Measurements from ENCODE around the gene PAOX.

Gene PAOX

DNA sequence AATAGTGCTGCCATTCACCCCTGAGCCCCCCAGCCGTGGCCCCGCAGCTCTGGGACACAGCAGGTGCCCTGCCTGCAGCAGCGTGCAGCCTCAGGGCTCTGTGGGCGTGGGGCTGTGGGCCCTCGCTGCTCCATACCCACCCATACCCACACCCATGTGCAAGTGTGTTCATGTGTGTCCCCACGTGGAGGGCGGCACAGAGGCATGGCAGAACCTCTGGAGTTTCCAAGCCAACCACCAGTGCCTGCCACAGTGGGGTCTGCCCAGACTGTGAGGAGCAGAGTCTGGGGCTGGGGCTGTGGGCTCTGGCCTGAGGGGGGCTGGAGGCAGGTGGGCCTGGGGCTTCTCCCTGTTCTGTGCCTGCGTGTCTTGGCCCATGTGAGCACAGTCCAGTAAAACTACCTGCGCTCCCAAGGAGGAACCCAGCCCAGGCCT, 29.5 kb upstream of the PAOX start:
- TF ChIP-seq, protein P1, sequence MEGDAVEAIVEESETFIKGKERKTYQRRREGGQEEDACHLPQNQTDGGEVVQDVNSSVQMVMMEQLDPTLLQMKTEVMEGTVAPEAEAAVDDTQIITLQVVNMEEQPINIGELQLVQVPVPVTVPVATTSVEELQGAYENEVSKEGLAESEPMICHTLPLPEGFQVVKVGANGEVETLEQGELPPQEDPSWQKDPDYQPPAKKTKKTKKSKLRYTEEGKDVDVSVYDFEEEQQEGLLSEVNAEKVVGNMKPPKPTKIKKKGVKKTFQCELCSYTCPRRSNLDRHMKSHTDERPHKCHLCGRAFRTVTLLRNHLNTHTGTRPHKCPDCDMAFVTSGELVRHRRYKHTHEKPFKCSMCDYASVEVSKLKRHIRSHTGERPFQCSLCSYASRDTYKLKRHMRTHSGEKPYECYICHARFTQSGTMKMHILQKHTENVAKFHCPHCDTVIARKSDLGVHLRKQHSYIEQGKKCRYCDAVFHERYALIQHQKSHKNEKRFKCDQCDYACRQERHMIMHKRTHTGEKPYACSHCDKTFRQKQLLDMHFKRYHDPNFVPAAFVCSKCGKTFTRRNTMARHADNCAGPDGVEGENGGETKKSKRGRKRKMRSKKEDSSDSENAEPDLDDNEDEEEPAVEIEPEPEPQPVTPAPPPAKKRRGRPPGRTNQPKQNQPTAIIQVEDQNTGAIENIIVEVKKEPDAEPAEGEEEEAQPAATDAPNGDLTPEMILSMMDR (IDR thresholded peaks at IDR 0.05; ENCODE audit: low read depth, low read length, missing control alignments): no peak
- DNase-seq (ENCODE audit: low read depth): no peak
- H3K4me3 ChIP-seq (ENCODE audit: low read depth, low read length): no peak overlapping the region
- in situ Hi-C loops (cut with HindIII; ENCODE audit: low sequenced_read_pairs): no loop called here

DNA sequence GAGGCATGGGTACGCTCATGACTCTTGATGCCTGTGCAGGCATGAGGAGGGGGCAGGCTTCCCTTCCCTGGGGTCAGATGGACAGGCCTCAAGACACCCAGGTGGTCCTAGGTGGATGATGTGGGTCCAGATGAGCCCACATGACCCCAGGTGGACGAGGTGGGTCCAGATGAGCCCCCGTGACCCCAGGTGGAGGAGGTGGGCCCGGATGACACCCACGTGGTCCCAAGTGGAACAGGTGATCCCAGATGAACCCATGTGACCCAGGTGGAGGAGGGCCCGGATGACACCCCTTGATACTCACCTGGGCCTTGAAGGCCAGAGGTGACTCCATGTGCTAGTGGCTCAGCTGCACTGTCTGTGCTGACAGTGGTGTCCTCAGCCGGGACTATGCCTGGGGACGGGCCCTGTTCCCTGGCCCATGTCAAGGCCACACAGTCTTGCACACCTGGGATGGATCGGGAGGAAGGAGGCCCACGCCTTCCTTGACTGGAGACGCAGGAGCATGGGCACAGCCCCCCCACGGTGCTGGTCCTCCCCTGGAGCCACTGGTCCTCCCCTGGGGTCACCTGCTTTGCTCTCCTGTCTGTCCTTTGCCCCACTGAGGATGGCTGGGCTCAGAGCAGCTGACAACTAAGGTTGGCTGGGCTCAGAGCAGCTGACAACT, 28.6 kb upstream of the PAOX start:
- TF ChIP-seq, protein P1 (IDR thresholded peaks at IDR 0.05; ENCODE audit: low read depth, low read length, missing control alignments): no peak
- DNase-seq (ENCODE audit: low read depth): no peak
- H3K4me3 ChIP-seq (ENCODE audit: low read depth, low read length): no peak overlapping the region
- in situ Hi-C loops (cut with HindIII; ENCODE audit: low sequenced_read_pairs): no loop called here

DNA sequence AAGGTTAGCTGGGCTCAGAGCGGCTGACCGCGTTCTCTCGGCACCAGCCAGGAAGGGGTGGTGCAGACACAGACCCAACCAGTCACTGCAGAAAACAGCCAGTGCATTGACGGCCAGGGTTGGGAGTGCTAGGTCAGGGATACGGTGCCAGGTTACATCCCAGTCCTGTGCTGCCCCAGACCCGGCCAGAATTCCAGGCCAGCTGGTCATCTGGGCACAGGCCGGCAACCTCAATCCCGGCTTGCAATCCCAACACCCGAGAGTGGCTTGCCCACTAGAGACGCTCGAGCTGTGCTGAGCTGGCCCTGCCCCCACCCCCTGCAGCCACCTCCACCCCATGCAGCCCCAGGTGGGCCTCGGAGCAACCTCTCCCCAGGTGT, 28.1 kb upstream of the PAOX start:
- in situ Hi-C loops (cut with HindIII; ENCODE audit: low sequenced_read_pairs): no loop called here
- H3K4me3 ChIP-seq (ENCODE audit: low read depth, low read length): no peak overlapping the region
- no peak for DNase-seq (ENCODE audit: low read depth)
- TF ChIP-seq, protein P1 (IDR thresholded peaks at IDR 0.05; ENCODE audit: low read depth, low read length, missing control alignments): no peak

DNA sequence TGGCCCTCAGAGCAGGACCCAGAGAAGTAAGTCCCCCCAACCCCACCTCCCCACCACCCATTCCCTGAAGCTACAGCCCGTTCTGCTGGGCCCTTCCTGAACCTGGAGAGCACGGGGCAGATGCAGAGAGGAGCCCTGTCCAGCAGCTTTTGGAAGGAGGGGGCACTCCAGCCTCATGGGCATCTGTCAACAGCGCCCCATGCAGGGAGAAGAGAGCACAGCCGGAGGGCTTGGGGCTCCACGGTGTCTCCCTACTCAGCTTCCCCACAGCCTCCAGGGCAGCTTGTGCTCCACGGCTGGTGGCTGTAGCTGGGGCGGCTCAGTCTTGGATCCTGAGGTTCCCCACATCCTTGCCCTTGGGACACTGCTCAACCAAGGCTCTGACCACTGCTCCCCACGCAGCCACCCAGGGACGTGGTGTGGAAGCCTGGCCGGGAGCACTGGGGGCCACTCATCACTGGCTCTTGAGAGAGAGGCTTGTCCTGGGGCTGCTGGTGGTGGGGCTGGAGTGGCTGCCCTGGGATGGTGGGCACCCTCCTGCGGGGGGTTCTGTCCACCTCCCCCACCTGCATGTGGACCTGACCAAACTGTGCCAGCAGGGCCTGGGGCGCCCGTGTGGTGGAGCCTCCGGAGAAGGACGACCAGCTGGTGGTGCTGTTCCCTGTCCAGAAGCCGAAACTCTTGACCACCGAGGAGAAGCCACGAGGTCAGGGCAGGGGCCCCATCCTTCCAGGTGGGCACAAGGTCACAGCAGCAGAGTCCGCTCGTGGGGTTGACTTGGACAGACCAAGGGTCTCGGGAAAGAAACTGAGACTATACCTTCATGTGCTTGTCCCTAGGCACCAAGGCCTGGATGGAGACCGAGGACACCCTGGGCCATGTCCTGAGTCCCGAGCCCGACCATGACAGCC, 27.4 kb upstream of the PAOX start:
- TF ChIP-seq, protein P1 (IDR thresholded peaks at IDR 0.05; ENCODE audit: low read depth, low read length, missing control alignments): no peak
- in situ Hi-C loops (cut with HindIII; ENCODE audit: low sequenced_read_pairs): no loop called here
- H3K4me3 ChIP-seq (ENCODE audit: low read depth, low read length): no peak overlapping the region
- DNase-seq (ENCODE audit: low read depth): no peak

DNA sequence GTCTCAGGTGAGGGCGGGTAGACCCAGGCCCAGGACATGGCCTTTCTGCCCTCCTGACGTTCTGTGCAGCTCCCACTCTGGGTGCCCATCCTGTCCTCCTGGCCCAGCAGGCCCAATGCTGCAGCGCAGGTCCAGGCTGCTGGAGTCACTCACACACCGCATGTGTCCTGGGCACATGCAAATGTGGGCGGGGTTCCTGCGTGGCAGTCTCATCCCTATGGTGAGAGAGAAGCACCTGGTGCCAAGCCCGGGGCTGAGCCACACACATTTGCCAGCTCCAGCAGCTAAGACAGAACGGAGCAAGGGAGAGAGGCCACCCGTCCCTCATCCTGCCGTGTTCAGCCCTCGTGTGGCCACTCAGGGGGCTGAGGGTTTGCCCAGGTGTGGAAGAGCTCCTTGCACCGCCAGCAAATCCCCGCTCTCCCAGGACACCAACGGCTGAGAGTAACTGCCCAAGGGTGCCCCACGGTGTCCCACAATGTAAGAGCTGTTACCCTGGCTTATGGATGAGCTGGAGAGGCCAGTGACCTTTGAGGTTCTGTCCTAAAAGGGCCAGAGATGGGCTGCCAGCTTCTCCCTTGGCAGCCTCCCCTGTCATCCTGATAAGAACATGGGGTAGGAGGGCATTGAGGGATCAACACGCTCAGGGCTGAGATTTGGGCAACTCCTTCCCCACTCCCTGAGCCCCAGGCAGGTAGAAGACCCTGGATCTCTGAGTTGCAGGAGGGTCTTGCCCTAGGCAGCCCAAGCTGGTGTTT, 25.7 kb upstream of the PAOX start:
- TF ChIP-seq, protein P1 (IDR thresholded peaks at IDR 0.05; ENCODE audit: low read depth, low read length, missing control alignments): no peak
- no peak for DNase-seq (ENCODE audit: low read depth)
- in situ Hi-C loops (cut with HindIII; ENCODE audit: low sequenced_read_pairs): no loop called here
- no peak overlapping the region for H3K4me3 ChIP-seq (ENCODE audit: low read depth, low read length)

DNA sequence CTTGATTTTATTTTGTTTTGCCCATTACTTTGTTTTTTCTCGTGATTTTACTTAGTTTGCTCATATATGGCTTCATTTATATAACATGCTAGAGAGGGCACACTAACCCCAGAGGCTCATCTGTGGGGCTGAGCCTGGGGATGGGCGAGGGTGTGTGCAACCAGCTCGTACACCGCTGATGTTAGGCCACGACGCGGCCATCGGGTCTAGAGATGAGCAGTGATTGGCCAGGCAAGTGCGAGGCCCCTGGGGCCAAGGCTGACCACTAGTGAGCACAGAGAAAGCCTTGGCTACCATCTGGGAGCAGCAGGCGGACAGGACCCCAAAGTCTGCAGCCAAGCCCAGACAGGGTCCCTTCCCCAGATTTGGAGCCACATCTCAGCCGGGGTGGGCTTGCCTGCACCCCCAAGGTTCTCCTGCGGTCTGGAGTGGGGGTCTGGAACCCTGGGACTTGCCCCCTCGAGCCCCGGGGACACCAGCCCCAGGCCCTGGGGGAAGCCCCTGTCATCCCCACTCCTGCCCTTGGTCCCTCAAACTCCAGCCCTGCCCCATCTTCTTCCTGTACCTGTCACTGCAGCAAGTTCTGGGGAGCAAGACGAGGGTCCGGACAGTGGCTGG, 25.0 kb upstream of the PAOX start:
- no peak overlapping the region for H3K4me3 ChIP-seq (ENCODE audit: low read depth, low read length)
- TF ChIP-seq, protein P1 (IDR thresholded peaks at IDR 0.05; ENCODE audit: low read depth, low read length, missing control alignments): no peak
- no peak for DNase-seq (ENCODE audit: low read depth)
- in situ Hi-C loops (cut with HindIII; ENCODE audit: low sequenced_read_pairs): no loop called here

All from astrocyte of the cerebellum (primary cell).